ENCODE results near the gene JARID2. TPM values are rescaled to one million over a fixed set of nuclear protein-coding genes. Genes with fewer than 3 reads are reported as not detected.

Gene JARID2
- total and polyA plus RNA-seq, 8 donors = 2.4 to 42.6 (median 11.5) TPM

DNA sequence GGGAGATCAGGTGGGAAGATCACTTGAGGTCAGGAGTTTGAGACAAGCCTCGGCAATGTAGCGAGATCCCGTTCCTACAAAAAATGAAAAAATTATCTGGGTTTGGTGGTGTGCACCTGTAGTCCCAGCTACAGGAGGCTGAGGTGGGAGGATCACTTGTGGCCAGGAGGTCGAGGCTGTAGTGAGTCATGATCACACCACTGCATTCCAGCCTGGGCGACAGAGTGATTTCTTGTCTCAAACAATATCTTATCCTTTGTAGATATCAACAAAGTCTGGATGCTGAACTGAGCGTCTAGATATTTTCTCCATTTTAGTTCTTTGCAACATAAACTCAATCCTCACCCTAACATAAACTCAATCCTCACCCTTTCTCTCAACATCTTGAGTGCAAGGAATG lies 219.3 kb downstream of the JARID2 start:
- H3K4me1 ChIP-seq = peaks cover 8 to 26% (median 18%) of the 10 kb centered on the region in 4 donors
- no peak for DNase-seq
- intact Hi-C loops (cut with DNase I; ENCODE audit: low total_unique reads) = no loop called here
- H3K27me3 ChIP-seq = no peaks in the 10 kb centered on the region
- H3K9me3 ChIP-seq = no peaks in the 10 kb centered on the region
- H3K4me3 ChIP-seq = no peak overlapping the region
- no peak overlapping the region for H3K27ac ChIP-seq
- H3K36me3 ChIP-seq = peaks cover 0 to 18% (median 17%) of the 10 kb centered on the region in 4 donors
- TF ChIP-seq POLR2AphosphoS5 (IDR thresholded peaks at IDR 0.05) = no peak
- TF ChIP-seq CTCF (IDR thresholded peaks at IDR 0.05) = no peak
- no peak for TF ChIP-seq EP300 (IDR thresholded peaks at IDR 0.05)
- TF ChIP-seq POLR2A (IDR thresholded peaks at IDR 0.05) = no peak
- WGBS, 5 donors = 68 to 87% (median 76%) methylated on average over 6 of the region's 6 CpGs

- no peak overlapping the region for H3K27ac ChIP-seq
- 93 to 96% (median 95%) methylated on average over 8 of the region's 8 CpGs for WGBS, 5 donors
- TF ChIP-seq POLR2A (IDR thresholded peaks at IDR 0.05) (no peak), CTCF (IDR thresholded peaks at IDR 0.05) (no peak), POLR2AphosphoS5 (IDR thresholded peaks at IDR 0.05) (no peak)
- H3K4me1 ChIP-seq = peaks cover 0 to 26% (median 0%) of the 10 kb centered on the region in 4 donors
- H3K36me3 ChIP-seq = peaks cover 0 to 37% (median 29%) of the 10 kb centered on the region in 4 donors
- H3K9me3 ChIP-seq = no peaks in the 10 kb centered on the region
- no peak for DNase-seq
- no peak overlapping the region for H3K4me3 ChIP-seq
- intact Hi-C loops (cut with DNase I; ENCODE audit: low total_unique reads) = no loop called here
- no peaks in the 10 kb centered on the region for H3K27me3 ChIP-seq
These were observed 224.9 kb downstream of the JARID2 start for GRCh38 chr6:15470746-15471145.

GRCh38 chr6:15472621-15473020 lies 226.8 kb downstream of the JARID2 start:
- Histone ChIP-seq H3K4me1 (peaks cover 0 to 45% (median 14%) of the 10 kb centered on the region in 4 donors), H3K27ac (no peak overlapping the region), H3K36me3 (peaks cover 0 to 41% (median 29%) of the 10 kb centered on the region in 4 donors), H3K27me3 (no peaks in the 10 kb centered on the region), H3K9me3 (no peaks in the 10 kb centered on the region), H3K4me3 (no peak overlapping the region)
- 78 to 90% (median 86%) methylated on average over 3 of the region's 3 CpGs for WGBS, 5 donors
- intact Hi-C loops (cut with DNase I; ENCODE audit: low total_unique reads) = no loop called here
- TF ChIP-seq POLR2AphosphoS5 (IDR thresholded peaks at IDR 0.05) (no peak), POLR2A (IDR thresholded peaks at IDR 0.05) (no peak), EP300 (IDR thresholded peaks at IDR 0.05) (no peak), CTCF (IDR thresholded peaks at IDR 0.05) (no peak)
- no peak for DNase-seq

DNA sequence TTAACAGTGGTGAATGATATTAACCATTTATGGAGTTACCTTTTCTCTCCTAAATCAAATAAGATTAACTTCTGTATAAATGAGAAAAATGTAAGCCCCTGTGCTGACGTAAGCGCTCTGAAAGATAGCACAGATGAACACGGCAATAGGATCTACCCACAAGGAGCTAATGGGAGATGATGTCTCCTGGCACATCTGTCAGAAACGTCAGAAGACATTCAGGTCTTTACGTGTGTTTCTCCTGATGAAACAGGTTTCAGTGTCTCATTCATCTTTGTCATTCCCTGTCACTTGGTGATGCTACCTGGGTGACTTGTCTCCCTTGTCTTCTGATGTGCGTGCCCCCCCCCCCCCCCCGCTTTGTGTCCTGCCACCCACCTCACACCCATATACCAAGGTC lies 227.3 kb downstream of the JARID2 start:
- Histone ChIP-seq H3K27me3 (no peaks in the 10 kb centered on the region), H3K4me3 (no peak overlapping the region), H3K36me3 (peaks cover 0 to 41% (median 29%) of the 10 kb centered on the region in 4 donors), H3K9me3 (no peaks in the 10 kb centered on the region), H3K4me1 (peaks cover 0 to 50% (median 15%) of the 10 kb centered on the region in 4 donors), H3K27ac (peak overlapping the region in 2 of 5 donors; percentile 20 to 47)
- TF ChIP-seq CTCF (IDR thresholded peaks at IDR 0.05) = no peak
- TF ChIP-seq POLR2AphosphoS5 (IDR thresholded peaks at IDR 0.05) = no peak
- no peak for TF ChIP-seq EP300 (IDR thresholded peaks at IDR 0.05)
- TF ChIP-seq POLR2A (IDR thresholded peaks at IDR 0.05) = no peak
- intact Hi-C loops (cut with DNase I; ENCODE audit: low total_unique reads) = no loop called here
- WGBS, 5 donors = 68 to 94% (median 82%) methylated on average over 6 to 7 of the region's 7 CpGs
- DNase-seq = no peak
